Effector CD4-positive, alpha-beta T cell (primary cell): ENCODE data around the gene SORCS3.
A peak's percentile ranks its signal among the peaks of the same experiment; 100 is the strongest.

Source experiments
- DNase-seq: peaks from one replicate; pipeline ENCODE4 v3.0.0-alpha.2; 2020

The SORCS3 gene

GRCh38 chr10:104925232-104925851, 284.3 kb downstream of the SORCS3 start:
- peak; percentile 3 for DNase-seq

- no peak for DNase-seq
Observed at GRCh38 chr10:104928734-104929133, 287.6 kb downstream of the SORCS3 start.

GRCh38 chr10:104931612-104932134, 290.6 kb downstream of the SORCS3 start:
- no peak for DNase-seq

GRCh38 chr10:104935656-104936055, 294.6 kb downstream of the SORCS3 start:
- DNase-seq = no peak

- DNase-seq = no peak
Observed at GRCh38 chr10:104937567-104937966, 296.5 kb downstream of the SORCS3 start.

- no peak for DNase-seq
Observed at GRCh38 chr10:104938031-104938430, 296.9 kb downstream of the SORCS3 start.

GRCh38 chr10:104941662-104942061, 300.6 kb downstream of the SORCS3 start:
- no peak for DNase-seq

- DNase-seq = no peak
Observed at GRCh38 chr10:104947314-104947713, 306.2 kb downstream of the SORCS3 start.

- DNase-seq = no peak
Observed at GRCh38 chr10:104957178-104957841, 316.2 kb downstream of the SORCS3 start.

GRCh38 chr10:104966563-104967297, 325.6 kb downstream of the SORCS3 start:
- no peak for DNase-seq

- DNase-seq = no peak
Observed at GRCh38 chr10:104980368-104980767, 339.3 kb downstream of the SORCS3 start.

GRCh38 chr10:104981995-104982394, 340.9 kb downstream of the SORCS3 start:
- DNase-seq = no peak

- no peak for DNase-seq
Observed at GRCh38 chr10:104988686-104989085, 347.6 kb downstream of the SORCS3 start.

GRCh38 chr10:104989880-104990279, 348.8 kb downstream of the SORCS3 start:
- DNase-seq = no peak

GRCh38 chr10:104993085-104993484, 352.0 kb downstream of the SORCS3 start:
- DNase-seq = no peak

GRCh38 chr10:105001269-105001668, 360.2 kb downstream of the SORCS3 start:
- no peak for DNase-seq

GRCh38 chr10:105010411-105011121, 369.5 kb downstream of the SORCS3 start:
- no peak for DNase-seq

- no peak for DNase-seq
Observed at GRCh38 chr10:105017116-105017515, 376.0 kb downstream of the SORCS3 start.

GRCh38 chr10:105017691-105018090, 376.6 kb downstream of the SORCS3 start:
- no peak for DNase-seq

- no peak for DNase-seq
Observed at GRCh38 chr10:105023211-105024111, 382.4 kb downstream of the SORCS3 start.

GRCh38 chr10:105024184-105024583, 383.1 kb downstream of the SORCS3 start:
- no peak for DNase-seq

- DNase-seq = no peak
Observed at GRCh38 chr10:105025092-105025491, 384.0 kb downstream of the SORCS3 start.
